Neuronal stem cell (in vitro differentiated cells): Measurements from ENCODE around the gene MTOR.

ENCODE experiments used
- DNase-seq: peaks from one replicate; pipeline ENCODE4 v3.0.0-alpha.2; 2013; ENCODE audit warnings: low spot score
- H2AFZ ChIP-seq: one replicate; pipeline ENCODE4 v1.6.1; 2013; ENCODE audit warnings: mild to moderate bottlenecking, low read length, inconsistent platforms
- H2AK5ac ChIP-seq: 2 replicates; pipeline ENCODE4 v1.6.1; 2013; ENCODE audit warnings: low read depth, mild to moderate bottlenecking, inconsistent platforms, low read length, moderate library complexity, mixed read lengths
- H2BK120ac ChIP-seq: 2 replicates; pipeline ENCODE4 v1.6.1; 2013; ENCODE audit warnings: low read depth, mild to moderate bottlenecking, inconsistent platforms, low read length, moderate library complexity, mixed read lengths
- H2BK12ac ChIP-seq: one replicate; pipeline ENCODE4 v1.6.1; 2013; ENCODE audit warnings: low read length, inconsistent platforms
- H2BK15ac ChIP-seq: 2 replicates; pipeline ENCODE4 v1.6.1; 2013; ENCODE audit warnings: mild to moderate bottlenecking, low read length, inconsistent platforms, mixed read lengths
- H2BK5ac ChIP-seq: one replicate; pipeline ENCODE4 v1.6.1; 2013; ENCODE audit warnings: inconsistent platforms, mild to moderate bottlenecking, low read length, moderate library complexity
- H3K14ac ChIP-seq: one replicate; pipeline ENCODE4 v1.6.1; 2013; ENCODE audit warnings: low read length, inconsistent platforms
- H3K18ac ChIP-seq: 2 replicates; pipeline ENCODE4 v1.6.1; 2013; ENCODE audit warnings: low read length, inconsistent platforms
- H3K23ac ChIP-seq: 2 replicates; pipeline ENCODE4 v1.6.1; 2013; ENCODE audit warnings: low read depth, mild to moderate bottlenecking, mixed read lengths, low read length, inconsistent platforms; ENCODE audit not compliant: poor library complexity
- H3K27ac ChIP-seq: replicated peaks from 3 replicates; pipeline ENCODE4 v1.5.1; 2013; ENCODE audit warnings: low read length, inconsistent platforms
- H3K27me3 ChIP-seq, 3 experiments: 2 replicates each; pipeline ENCODE4 v1.6.1; 2013; ENCODE audit warnings: low read length in 3 of 3, mild to moderate bottlenecking in 2 of 3, inconsistent platforms in 1 of 3, low read depth in 1 of 3, mixed read lengths in 1 of 3, moderate library complexity in 1 of 3; ENCODE audit not compliant: control insufficient read depth in 3 of 3, insufficient read depth in 3 of 3
- H3K36me3 ChIP-seq, 2 donors: replicated peaks in 1 of 2; 2 replicates each; pipeline ENCODE4 v1.6.1; 2013; ENCODE audit warnings: low read length in 2 of 2; ENCODE audit not compliant: control insufficient read depth in 2 of 2, insufficient read depth in 2 of 2
- H3K4ac ChIP-seq: 2 replicates; pipeline ENCODE4 v1.6.1; 2013; ENCODE audit warnings: inconsistent platforms, mild to moderate bottlenecking, low read length, moderate library complexity
- H3K4me1 ChIP-seq, 2 donors: 1 replicate in 1 of 2; 2 replicates in 1 of 2; pipeline ENCODE4 v1.6.1; 2013; ENCODE audit warnings: low read length in 2 of 2, low read depth in 1 of 2; ENCODE audit not compliant: control insufficient read depth in 2 of 2, insufficient read depth in 1 of 2
- H3K4me2 ChIP-seq: one replicate; pipeline ENCODE4 v1.6.1; 2013; ENCODE audit warnings: mild to moderate bottlenecking, low read length, inconsistent platforms; ENCODE audit not compliant: insufficient read depth, poor library complexity, severe bottlenecking
- H3K4me3 ChIP-seq, 2 donors: 2 replicates each; pipeline ENCODE4 v1.5.1; 2013; ENCODE audit warnings: low read length in 2 of 2, mild to moderate bottlenecking in 2 of 2, inconsistent platforms in 1 of 2, moderate library complexity in 1 of 2
- H3K79me1 ChIP-seq: one replicate; pipeline ENCODE4 v1.6.1; 2013; ENCODE audit warnings: low read depth, mild to moderate bottlenecking, inconsistent platforms, low read length, moderate library complexity
- H3K9ac ChIP-seq: one replicate; pipeline ENCODE4 v1.6.1; 2013; ENCODE audit warnings: mild to moderate bottlenecking, low read depth, low read length, inconsistent platforms; ENCODE audit not compliant: poor library complexity
- H3K9me3 ChIP-seq, 2 donors: replicated peaks in 1 of 2; 2 replicates each; pipeline versions ENCODE3 to v1.6.1; 2013; ENCODE audit warnings: low read length in 2 of 2, mild to moderate bottlenecking in 2 of 2, inconsistent platforms in 1 of 2, low read depth in 1 of 2, mixed read lengths in 1 of 2, moderate library complexity in 1 of 2; ENCODE audit not compliant: control insufficient read depth in 2 of 2, insufficient read depth in 1 of 2
- H4K8ac ChIP-seq: one replicate; pipeline ENCODE4 v1.6.1; 2013; ENCODE audit warnings: low read depth, mild to moderate bottlenecking, inconsistent platforms, low read length, moderate library complexity
- H4K91ac ChIP-seq: one replicate; pipeline ENCODE4 v1.6.1; 2013; ENCODE audit warnings: low read length, low read depth, mild to moderate bottlenecking, inconsistent platforms; ENCODE audit not compliant: poor library complexity
- WGBS, 2 donors: extraction: QIAGEN DNeasy Blood & Tissue Kit; methylation state at CpG; one replicate each; pipeline ENCODE4 v1.1.7; 2013; ENCODE audit warnings: missing lambda C conversion rate in 2 of 2, mixed read lengths in 1 of 2; ENCODE audit not compliant: insufficient read length in 2 of 2, insufficient replicate concordance in 1 of 2; ENCODE audit errors: extremely low coverage in 2 of 2; 5-methylcytosine and 5-hydroxymethylcytosine counted together

Gene MTOR

GRCh38 chr1:11145741-11146140 is 116.6 kb downstream of the MTOR start:
- H3K4me3 ChIP-seq = no peak overlapping the region
- H3K4me2 ChIP-seq = no peak overlapping the region
- no peak overlapping the region for H3K27ac ChIP-seq
- no peaks in the 10 kb centered on the region for H3K27me3 ChIP-seq
- no peak overlapping the region for H4K8ac ChIP-seq
- H2BK5ac ChIP-seq = no peak overlapping the region
- no peak overlapping the region for H3K4ac ChIP-seq
- no peak overlapping the region for H4K91ac ChIP-seq
- WGBS, 2 donors = no CpG with 5 or more reads among the region's 6 CpGs
- peaks cover 29 to 85% of the 10 kb centered on the region in 2 donors for H3K36me3 ChIP-seq
- no peak overlapping the region for H3K23ac ChIP-seq
- H2BK120ac ChIP-seq = no peak overlapping the region
- H3K79me1 ChIP-seq = no peaks in the 10 kb centered on the region
- H3K4me1 ChIP-seq = no peaks in the 10 kb centered on the region
- no peaks in the 10 kb centered on the region for H3K9me3 ChIP-seq
- no peak overlapping the region for H2AFZ ChIP-seq
- no peak overlapping the region for H2AK5ac ChIP-seq
- H3K9ac ChIP-seq = no peak overlapping the region
- no peak overlapping the region for H3K18ac ChIP-seq
- H2BK15ac ChIP-seq = no peak overlapping the region
- H2BK12ac ChIP-seq = no peak overlapping the region
- H3K14ac ChIP-seq = no peak overlapping the region
- DNase-seq = no peak

DNA sequence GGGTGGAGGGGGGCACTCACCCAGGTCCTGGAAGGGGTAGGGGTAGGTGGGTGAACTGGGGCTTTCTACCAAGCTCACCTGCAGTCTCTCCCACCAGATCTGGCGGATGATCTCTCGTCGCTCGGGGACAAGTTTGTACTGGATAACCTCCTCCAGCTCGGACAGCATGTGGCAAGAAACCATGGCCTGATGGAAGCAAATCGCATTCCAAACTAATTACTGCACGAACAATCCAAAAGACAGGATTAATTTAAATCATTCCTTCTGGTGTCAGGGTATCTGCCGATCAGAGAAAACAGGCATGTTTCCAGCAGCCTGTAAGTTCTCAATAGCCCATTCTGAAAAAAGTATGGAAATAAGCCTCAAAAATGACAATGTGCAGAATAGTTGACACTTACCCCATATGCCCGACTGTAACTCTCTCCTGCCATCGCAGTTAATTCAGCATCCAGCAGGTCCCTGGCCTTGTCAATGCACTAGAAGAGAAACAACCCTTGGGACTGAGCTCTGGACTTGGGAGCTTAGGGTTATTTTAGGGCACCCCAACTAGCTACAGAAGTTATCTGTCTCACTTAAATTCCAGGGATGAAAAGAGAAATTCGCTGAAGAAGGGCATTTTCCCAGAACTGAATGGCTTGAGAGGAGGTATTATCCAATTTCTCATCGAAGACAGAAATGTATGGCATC is 117.6 kb downstream of the MTOR start:
- Histone ChIP-seq H3K18ac (no peak overlapping the region), H3K4me2 (no peak overlapping the region), H3K9me3 (no peaks in the 10 kb centered on the region), H3K79me1 (no peaks in the 10 kb centered on the region), H3K14ac (no peak overlapping the region), H3K27ac (no peak overlapping the region), H3K9ac (no peak overlapping the region), H3K4me1 (no peaks in the 10 kb centered on the region), H3K4ac (no peak overlapping the region), H3K36me3 (peaks cover 28 to 86% of the 10 kb centered on the region in 2 donors), H3K4me3 (no peak overlapping the region), H2AFZ (no peak overlapping the region), H2AK5ac (no peak overlapping the region), H2BK12ac (no peak overlapping the region), H3K27me3 (no peaks in the 10 kb centered on the region), H2BK5ac (no peak overlapping the region), H3K23ac (no peak overlapping the region), H2BK120ac (no peak overlapping the region), H2BK15ac (no peak overlapping the region), H4K91ac (no peak overlapping the region), H4K8ac (no peak overlapping the region)
- DNase-seq = no peak
- WGBS, 2 donors = no CpG with 5 or more reads among the region's 12 CpGs

DNA sequence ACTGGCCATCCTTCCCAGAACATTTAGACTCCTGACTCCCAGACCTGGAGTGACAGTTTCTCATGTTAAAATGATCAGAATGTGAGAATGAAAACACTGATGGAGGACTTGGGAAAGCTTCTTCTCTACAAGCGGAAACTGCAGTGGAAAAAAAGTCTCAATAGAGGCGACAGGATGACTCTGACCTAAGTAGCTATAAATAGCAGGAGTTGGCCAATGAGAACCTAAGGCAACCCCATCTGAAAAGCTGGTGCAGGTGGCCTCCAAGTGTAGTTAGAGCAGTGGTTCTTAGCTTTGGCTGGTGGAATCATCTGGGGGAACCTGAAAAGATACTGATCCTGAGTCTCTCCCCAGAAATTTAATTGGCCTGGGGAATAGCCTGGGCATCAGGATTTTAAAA is 118.4 kb downstream of the MTOR start:
- Histone ChIP-seq H3K4me2 (no peak overlapping the region), H3K36me3 (peaks cover 27 to 85% of the 10 kb centered on the region in 2 donors), H3K23ac (no peak overlapping the region), H3K4me3 (no peak overlapping the region), H3K27me3 (no peaks in the 10 kb centered on the region), H3K9ac (no peak overlapping the region), H4K91ac (no peak overlapping the region), H3K4me1 (no peaks in the 10 kb centered on the region), H3K18ac (no peak overlapping the region), H2BK15ac (no peak overlapping the region), H3K4ac (no peak overlapping the region), H2BK12ac (no peak overlapping the region), H2AFZ (no peak overlapping the region), H3K14ac (no peak overlapping the region), H4K8ac (no peak overlapping the region), H2BK5ac (no peak overlapping the region), H2AK5ac (no peak overlapping the region), H3K9me3 (no peaks in the 10 kb centered on the region), H3K79me1 (no peaks in the 10 kb centered on the region), H2BK120ac (no peak overlapping the region), H3K27ac (no peak overlapping the region)
- no CpG with 5 or more reads among the region's 2 CpGs for WGBS, 2 donors
- no peak for DNase-seq

GRCh38 chr1:11143401-11143800 is 119.0 kb downstream of the MTOR start:
- Histone ChIP-seq H3K9me3 (no peaks in the 10 kb centered on the region), H3K23ac (no peak overlapping the region), H3K79me1 (no peaks in the 10 kb centered on the region), H4K91ac (no peak overlapping the region), H3K36me3 (peaks cover 28 to 86% of the 10 kb centered on the region in 2 donors), H3K27ac (no peak overlapping the region), H2BK15ac (no peak overlapping the region), H2AK5ac (no peak overlapping the region), H2BK120ac (no peak overlapping the region), H3K14ac (no peak overlapping the region), H3K4me2 (no peak overlapping the region), H3K9ac (no peak overlapping the region), H3K4ac (no peak overlapping the region), H3K4me1 (no peaks in the 10 kb centered on the region), H4K8ac (no peak overlapping the region), H2BK5ac (no peak overlapping the region), H3K18ac (no peak overlapping the region), H3K27me3 (no peaks in the 10 kb centered on the region), H2BK12ac (no peak overlapping the region), H3K4me3 (no peak overlapping the region), H2AFZ (no peak overlapping the region)
- 100% methylated on average over 2 of the region's 5 CpGs; no CpG with 5 or more reads in 1 of the 2 donors for WGBS, 2 donors
- DNase-seq = no peak
